CD14-positive monocyte (primary cell): ENCODE data around the gene TANC1. TPM values are rescaled to one million over a fixed set of nuclear protein-coding genes. Genes with fewer than 3 reads are reported as not detected.

ENCODE experiments used
- DNase-seq, 3 donors: peaks; one replicate each; pipeline ENCODE4 v3.0.0-alpha.2; 2011 to 2022
- H2AFZ ChIP-seq: 2 replicates; pipeline ENCODE4 v1.6.0; 2012; ENCODE audit warnings: mild to moderate bottlenecking, low read depth, low read length, inconsistent platforms; ENCODE audit not compliant: insufficient read depth, poor library complexity, severe bottlenecking
- H3K27ac ChIP-seq, 2 donors: 1 replicate in 1 of 2; 2 replicates in 1 of 2; pipeline ENCODE4 v1.5.1; 2012 to 2013; ENCODE audit warnings: low read length in 2 of 2, control low read depth in 1 of 2, inconsistent platforms in 1 of 2, low read depth in 1 of 2, mild to moderate bottlenecking in 1 of 2
- H3K27me3 ChIP-seq, 2 donors: one replicate each; pipeline versions ENCODE4 v1.6.0 to v1.6.1; 2011 to 2013; ENCODE audit warnings: low read length in 2 of 2; ENCODE audit not compliant: control insufficient read depth in 2 of 2, insufficient read depth in 2 of 2
- H3K36me3 ChIP-seq, 2 donors: replicated peaks in 1 of 2; 1 replicate in 1 of 2; 2 replicates in 1 of 2; pipeline versions ENCODE4 v1.5.1 to v1.6.1; 2012 to 2013; ENCODE audit warnings: low read length in 2 of 2, control low read depth in 1 of 2, inconsistent platforms in 1 of 2, mild to moderate bottlenecking in 1 of 2; ENCODE audit not compliant: insufficient read depth in 2 of 2, control insufficient read depth in 1 of 2
- H3K4me1 ChIP-seq, 2 donors: 1 replicate in 1 of 2; 2 replicates in 1 of 2; pipeline versions ENCODE4 v1.5.1 to v1.6.1; 2012 to 2013; ENCODE audit warnings: low read length in 2 of 2, control low read depth in 1 of 2, inconsistent platforms in 1 of 2, mild to moderate bottlenecking in 1 of 2, moderate library complexity in 1 of 2; ENCODE audit not compliant: insufficient read depth in 2 of 2, control insufficient read depth in 1 of 2
- H3K4me2 ChIP-seq: replicated peaks from 2 replicates; pipeline ENCODE3; 2012; ENCODE audit warnings: low read length, moderate library complexity, mild to moderate bottlenecking; ENCODE audit not compliant: poor library complexity, severe bottlenecking; ENCODE audit errors: extremely low read depth
- H3K4me3 ChIP-seq, 3 experiments: fragments of 200-600 bp in 1 of 3; sonication (generic) in 1 of 3; replicated peaks in 1 of 3; 1 replicate in 2 of 3; 2 replicates in 1 of 3; pipeline ENCODE4 v1.5.1; 2011 to 2013; ENCODE audit warnings: low read length in 3 of 3, mild to moderate bottlenecking in 3 of 3, control low read depth in 2 of 3, low read depth in 2 of 3, inconsistent platforms in 1 of 3, moderate library complexity in 1 of 3
- H3K79me2 ChIP-seq: 2 replicates; pipeline ENCODE4 v1.6.0; 2012; ENCODE audit warnings: mild to moderate bottlenecking, control low read depth, inconsistent platforms, low read length, moderate library complexity; ENCODE audit not compliant: insufficient read depth
- H3K9ac ChIP-seq: 2 replicates; pipeline ENCODE4 v1.6.0; 2017; ENCODE audit warnings: low read length, mild to moderate bottlenecking; ENCODE audit not compliant: insufficient read depth, poor library complexity, severe bottlenecking
- H3K9me3 ChIP-seq, 2 donors: replicated peaks in 1 of 2; 1 replicate in 1 of 2; 2 replicates in 1 of 2; pipeline versions ENCODE4 v1.5.1 to v1.6.1; 2012 to 2013; ENCODE audit warnings: low read length in 2 of 2, control low read depth in 1 of 2; ENCODE audit not compliant: control insufficient read depth in 1 of 2, insufficient read depth in 1 of 2
- H4K20me1 ChIP-seq: 2 replicates; pipeline ENCODE4 v1.6.0; 2012; ENCODE audit warnings: mild to moderate bottlenecking, low read length, control low read depth, moderate library complexity; ENCODE audit not compliant: insufficient read depth
- H3K27ac Mint-ChIP-seq, 7 donors: one replicate each; pipeline ENCODE4 v1.8.0; 2020; ENCODE audit warnings: mild to moderate bottlenecking in 7 of 7, mixed read lengths in 7 of 7, moderate library complexity in 6 of 7, inconsistent platforms in 2 of 7
- H3K27me3 Mint-ChIP-seq, 3 donors: one replicate each; pipeline ENCODE4 v1.8.0; 2021 to 2022; ENCODE audit warnings: low read depth in 3 of 3, mild to moderate bottlenecking in 3 of 3, mixed read lengths in 3 of 3, moderate library complexity in 3 of 3, inconsistent platforms in 1 of 3
- H3K36me3 Mint-ChIP-seq, 2 donors: one replicate each; pipeline ENCODE4 v1.8.0; 2020; ENCODE audit warnings: mixed read lengths in 2 of 2, inconsistent platforms in 1 of 2, mild to moderate bottlenecking in 1 of 2
- H3K4me1 Mint-ChIP-seq: one replicate; pipeline ENCODE4 v1.8.0; 2020; ENCODE audit warnings: mild to moderate bottlenecking, mixed read lengths
- H3K4me3 Mint-ChIP-seq, 2 donors: one replicate each; pipeline ENCODE4 v1.8.0; 2020; ENCODE audit warnings: mild to moderate bottlenecking in 2 of 2, mixed read lengths in 2 of 2, moderate library complexity in 1 of 2
- H3K9me3 Mint-ChIP-seq, 7 donors: one replicate each; pipeline ENCODE4 v1.8.0; 2020 to 2022; ENCODE audit warnings: mixed read lengths in 7 of 7, mild to moderate bottlenecking in 6 of 7, moderate library complexity in 6 of 7, inconsistent platforms in 2 of 7
- WGBS: methylation state at CpG from one replicate; pipeline ENCODE4 v1.1.5; 2013; ENCODE audit warnings: missing lambda C conversion rate; ENCODE audit not compliant: insufficient coverage; 5-methylcytosine and 5-hydroxymethylcytosine counted together
- intact Hi-C, 2 donors: fragments of 100-400 bp; cut with micrococcal nuclease; formaldehyde crosslinking; loops; one replicate each; pipeline versions ENCODE4 v1.15.0 to v1.15.1; 2023
- polyA plus RNA-seq, 3 donors: library from polyadenylated mRNA; depleted of rRNA in 1 of 3; unstranded in 2 of 3; stranded (reverse) in 1 of 3; fragments of 300-500 nt in 2 of 3; fragments of >200 nt in 1 of 3; fragmentation: Illumina TruSeq in 2 of 3; gene quantifications; 1 replicate in 2 of 3; 2 replicates in 1 of 3; pipeline ENCODE4 v1.2.3, GENCODE V29; 2012 to 2021
- TF ChIP-seq, protein P1 (sequence below): fragments of 200-600 bp; IDR thresholded peaks from one replicate; pipeline ENCODE4 v1.8.0; 2022; ENCODE audit warnings: antibody characterized with exemption, mild to moderate bottlenecking

Gene TANC1
- polyA plus RNA-seq, 3 donors, result 0.04 TPM; not detected in 2

DNA sequence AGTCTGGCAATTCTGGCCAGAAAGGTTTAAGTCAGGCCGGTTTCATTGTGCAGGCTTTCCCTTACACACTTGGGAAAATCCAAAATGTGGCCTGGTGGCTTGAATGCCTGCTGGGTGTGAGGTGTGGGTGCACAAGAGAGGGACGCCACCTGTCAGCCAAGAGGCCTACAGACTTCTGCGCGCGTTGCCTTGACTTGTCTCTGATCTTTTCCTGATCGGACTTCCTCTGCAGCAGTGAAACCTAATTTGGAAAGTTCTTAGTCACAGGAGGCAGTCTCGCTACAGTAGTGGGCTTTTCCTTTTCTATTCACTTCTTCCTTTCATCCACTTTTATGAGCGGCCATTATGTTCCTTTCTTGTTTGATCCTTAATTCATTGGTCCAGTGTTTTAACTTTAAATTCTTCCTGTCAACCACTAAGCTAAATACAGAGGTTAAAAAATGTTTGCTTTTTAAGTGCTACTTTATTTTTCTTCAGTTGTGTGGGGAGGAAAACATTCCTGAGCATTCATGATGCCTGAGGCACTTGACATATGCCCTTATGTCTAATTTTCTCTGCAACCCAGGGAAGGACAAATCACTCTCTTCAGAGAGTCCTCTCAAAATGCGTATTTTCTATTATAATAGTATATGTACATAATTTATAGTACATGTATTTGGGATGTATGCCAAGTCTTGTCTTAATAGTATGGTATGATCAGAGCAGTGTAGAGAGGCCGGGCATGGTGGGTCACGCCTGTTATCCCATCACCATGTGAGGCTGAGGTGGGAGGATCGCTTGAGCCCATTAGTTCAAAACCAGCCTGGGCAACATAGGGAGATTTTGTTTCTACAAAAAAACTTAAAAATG lies 189.1 kb downstream of the TANC1 start:
- TF ChIP-seq, protein P1, sequence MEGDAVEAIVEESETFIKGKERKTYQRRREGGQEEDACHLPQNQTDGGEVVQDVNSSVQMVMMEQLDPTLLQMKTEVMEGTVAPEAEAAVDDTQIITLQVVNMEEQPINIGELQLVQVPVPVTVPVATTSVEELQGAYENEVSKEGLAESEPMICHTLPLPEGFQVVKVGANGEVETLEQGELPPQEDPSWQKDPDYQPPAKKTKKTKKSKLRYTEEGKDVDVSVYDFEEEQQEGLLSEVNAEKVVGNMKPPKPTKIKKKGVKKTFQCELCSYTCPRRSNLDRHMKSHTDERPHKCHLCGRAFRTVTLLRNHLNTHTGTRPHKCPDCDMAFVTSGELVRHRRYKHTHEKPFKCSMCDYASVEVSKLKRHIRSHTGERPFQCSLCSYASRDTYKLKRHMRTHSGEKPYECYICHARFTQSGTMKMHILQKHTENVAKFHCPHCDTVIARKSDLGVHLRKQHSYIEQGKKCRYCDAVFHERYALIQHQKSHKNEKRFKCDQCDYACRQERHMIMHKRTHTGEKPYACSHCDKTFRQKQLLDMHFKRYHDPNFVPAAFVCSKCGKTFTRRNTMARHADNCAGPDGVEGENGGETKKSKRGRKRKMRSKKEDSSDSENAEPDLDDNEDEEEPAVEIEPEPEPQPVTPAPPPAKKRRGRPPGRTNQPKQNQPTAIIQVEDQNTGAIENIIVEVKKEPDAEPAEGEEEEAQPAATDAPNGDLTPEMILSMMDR, result no peak
- no peak overlapping the region for H3K27ac ChIP-seq
- H2AFZ ChIP-seq, result peak overlapping the region; percentile 49
- no peaks in the 10 kb centered on the region for H3K27me3 Mint-ChIP-seq
- H3K9me3 Mint-ChIP-seq, result no peaks in the 10 kb centered on the region
- H3K27ac Mint-ChIP-seq, result peak overlapping the region in 1 of 7 donors; percentile 18
- H3K27me3 ChIP-seq, result no peaks in the 10 kb centered on the region
- peak overlapping the region in 1 of 2 donors; percentile 19 for H3K4me3 Mint-ChIP-seq
- intact Hi-C loops, result no loop called here
- H3K79me2 ChIP-seq, result no peaks in the 10 kb centered on the region
- no peaks in the 10 kb centered on the region for H4K20me1 ChIP-seq
- peaks cover 11 to 21% of the 10 kb centered on the region in 2 donors for H3K4me1 ChIP-seq
- H3K36me3 ChIP-seq, result no peaks in the 10 kb centered on the region
- H3K4me3 ChIP-seq, result no peak overlapping the region
- no peaks in the 10 kb centered on the region for H3K36me3 Mint-ChIP-seq
- H3K9me3 ChIP-seq, result no peaks in the 10 kb centered on the region
- no peak overlapping the region for H3K9ac ChIP-seq
- 73% methylated on average over 3 of the region's 12 CpGs for WGBS
- H3K4me2 ChIP-seq, result no peak overlapping the region
- H3K4me1 Mint-ChIP-seq, result peaks cover 20% of the 10 kb centered on the region
- no peak for DNase-seq

DNA sequence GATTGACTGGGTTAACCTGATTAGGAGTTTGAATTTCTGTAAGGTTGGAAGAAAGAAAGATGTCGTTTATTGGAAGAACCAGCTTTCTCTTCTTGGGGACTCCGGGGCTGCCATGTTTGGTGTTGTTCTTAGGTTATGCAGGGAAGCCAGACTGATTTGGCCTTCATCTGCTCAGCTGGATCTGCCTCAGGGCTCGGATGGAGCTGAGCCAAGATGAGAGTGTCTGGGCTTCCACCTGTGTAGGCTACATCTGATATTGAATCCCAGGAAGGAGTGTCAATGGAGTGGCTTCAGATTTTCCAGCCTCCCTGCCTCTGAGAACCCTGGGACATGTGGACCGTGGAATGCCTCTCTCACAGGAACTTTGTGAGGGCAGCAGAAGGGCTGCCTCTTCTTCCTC lies 192.0 kb downstream of the TANC1 start:
- H3K4me3 Mint-ChIP-seq, result peak overlapping the region; percentile 56 to 87
- Histone ChIP-seq H3K36me3 (no peaks in the 10 kb centered on the region), H4K20me1 (no peaks in the 10 kb centered on the region), H3K79me2 (no peaks in the 10 kb centered on the region), H3K4me3 (peak overlapping the region in 1 of 3 experiments; percentile 63), H3K4me1 (peaks cover 11 to 21% of the 10 kb centered on the region in 2 donors), H2AFZ (peak overlapping the region; percentile 87), H3K27ac (peak overlapping the region in 1 of 2 donors; percentile 73), H3K9me3 (no peaks in the 10 kb centered on the region), H3K27me3 (no peaks in the 10 kb centered on the region), H3K9ac (peak overlapping the region; percentile 54), H3K4me2 (peak overlapping the region; percentile 60)
- TF ChIP-seq, protein P1, result no peak
- 96% methylated on average over 4 of the region's 4 CpGs for WGBS
- H3K9me3 Mint-ChIP-seq, result no peaks in the 10 kb centered on the region
- H3K27ac Mint-ChIP-seq, result peak overlapping the region in 3 of 7 donors; percentile 17 to 90 (median 60)
- no peaks in the 10 kb centered on the region for H3K36me3 Mint-ChIP-seq
- H3K4me1 Mint-ChIP-seq, result peaks cover 24% of the 10 kb centered on the region
- no peak for DNase-seq
- no peaks in the 10 kb centered on the region for H3K27me3 Mint-ChIP-seq
- intact Hi-C loops, result no loop called here
